PC-3 (cell line): ENCODE measurements around the gene NKPD1. TPM values are rescaled to one million over a fixed set of nuclear protein-coding genes. Genes with fewer than 3 reads are reported as not detected.

ENCODE experiments used
- ATAC-seq: fragments of 200-7000 bp; cut with Tn5 transposase; 2 replicates; pipeline ENCODE4 v1.9.1; 2020; ENCODE audit warnings: mild to moderate bottlenecking, moderate library complexity
- BruUV-seq: library from RNA; stranded (reverse); fragments of 400-500 nt; replicated peaks from 2 replicates; lab custom pipeline; 2021; lab: Mats Ljungman, UMichigan
- CTCF ChIA-PET: fragments of 300-600 bp; sonication (Branson Sonifier 250); formaldehyde crosslinking; loops from one replicate; lab custom pipeline; 2022; ENCODE audit warnings: antibody characterized with exemption; lab: Charles Lee
- POLR2A ChIA-PET: fragments of 300-600 bp; sonication (Branson Sonifier 250); formaldehyde crosslinking; loops from one replicate; lab custom pipeline; 2022; ENCODE audit warnings: antibody characterized with exemption; ENCODE audit not compliant: unreplicated experiment; lab: Charles Lee
- DNase-seq: peaks from one replicate; pipeline ENCODE4 v3.0.0-alpha.2; 2015
- H2AFZ ChIP-seq: fragments of 300-600 bp; sonication (generic); 2 replicates; pipeline ENCODE4 v1.6.0; 2016; ENCODE audit warnings: antibody characterized with exemption, low read length
- H3F3A ChIP-seq: fragments of 300-600 bp; sonication (generic); one replicate; pipeline ENCODE4 v1.6.0; 2017; ENCODE audit warnings: antibody characterized with exemption, low read length, control low read depth, mild to moderate bottlenecking; ENCODE audit not compliant: unreplicated experiment
- H3K27ac ChIP-seq: fragments of 300-600 bp; sonication (generic); 2 replicates; pipeline ENCODE4 v1.5.1; 2016; ENCODE audit warnings: mild to moderate bottlenecking, low read length
- H3K27me3 ChIP-seq: fragments of 300-600 bp; sonication (generic); 2 replicates; pipeline ENCODE4 v1.6.1; 2016; ENCODE audit warnings: low read length, mixed read lengths
- H3K36me3 ChIP-seq: fragments of 300-600 bp; sonication (generic); 2 replicates; pipeline ENCODE4 v1.6.1; 2016; ENCODE audit warnings: low read depth, mixed run types, low read length, mixed read lengths
- H3K4me1 ChIP-seq: fragments of 300-600 bp; sonication (generic); 2 replicates; pipeline ENCODE4 v1.5.1; 2016; ENCODE audit warnings: low read length; ENCODE audit not compliant: insufficient read depth
- H3K4me2 ChIP-seq: fragments of 300-600 bp; sonication (generic); 2 replicates; pipeline ENCODE4 v1.6.0; 2016; ENCODE audit warnings: low read length
- H3K4me3 ChIP-seq: fragments of 300-600 bp; sonication (generic); 2 replicates; pipeline ENCODE4 v1.5.1; 2016; ENCODE audit warnings: mild to moderate bottlenecking, low read length, mixed read lengths
- H3K79me2 ChIP-seq: fragments of 300-600 bp; sonication (generic); 2 replicates; pipeline ENCODE4 v1.6.1; 2017; ENCODE audit warnings: low read length, mixed read lengths
- H3K9ac ChIP-seq: fragments of 300-600 bp; sonication (generic); 2 replicates; pipeline ENCODE4 v1.6.0; 2016; ENCODE audit warnings: mild to moderate bottlenecking, low read length
- H3K9me2 ChIP-seq: fragments of 300-600 bp; sonication (generic); replicated peaks from 2 replicates; pipeline ENCODE4 v1.6.1; 2016; ENCODE audit warnings: mixed run types, low read length, mixed read lengths
- H3K9me3 ChIP-seq: fragments of 300-600 bp; sonication (generic); 2 replicates; pipeline ENCODE4 v1.6.1; 2016; ENCODE audit warnings: low read length, mixed read lengths
- H4K20me1 ChIP-seq: fragments of 300-600 bp; sonication (generic); 2 replicates; pipeline ENCODE4 v1.6.1; 2016; ENCODE audit warnings: low read length, mixed read lengths
- EZH2 ChIP-seq: fragments of 300-600 bp; sonication (generic); IDR thresholded peaks from one replicate; pipeline ENCODE4 v1.6.1; 2017; ENCODE audit warnings: antibody characterized with exemption, mild to moderate bottlenecking, low read length; ENCODE audit not compliant: unreplicated experiment
- EZH2phosphoT487 ChIP-seq: fragments of 300-600 bp; sonication (generic); IDR thresholded peaks from 2 replicates; pipeline ENCODE4 v1.6.1; 2018; ENCODE audit warnings: mild to moderate bottlenecking, antibody characterized with exemption, low read length, borderline replicate concordance
- intact Hi-C: fragments of 100-400 bp; cut with micrococcal nuclease; formaldehyde crosslinking; loops from 2 replicates; pipeline ENCODE4 v1.9.0; 2023
- total RNA-seq: library from RNA; depleted of rRNA; stranded (reverse); fragments of >200 nt; gene quantifications from 2 replicates; pipeline ENCODE4 v1.2.3, GENCODE V29; 2014
- TF ChIP-seq, protein P1 (sequence below): fragments of 300-600 bp; sonication (generic); conservative IDR thresholded peaks from 2 replicates; pipeline ENCODE4 v1.5.1; 2017; ENCODE audit warnings: antibody characterized with exemption, low read depth, mild to moderate bottlenecking, low read length

Gene NKPD1
- total RNA-seq, 1 experiment from 2014 or later, result 1.1 TPM

DNA sequence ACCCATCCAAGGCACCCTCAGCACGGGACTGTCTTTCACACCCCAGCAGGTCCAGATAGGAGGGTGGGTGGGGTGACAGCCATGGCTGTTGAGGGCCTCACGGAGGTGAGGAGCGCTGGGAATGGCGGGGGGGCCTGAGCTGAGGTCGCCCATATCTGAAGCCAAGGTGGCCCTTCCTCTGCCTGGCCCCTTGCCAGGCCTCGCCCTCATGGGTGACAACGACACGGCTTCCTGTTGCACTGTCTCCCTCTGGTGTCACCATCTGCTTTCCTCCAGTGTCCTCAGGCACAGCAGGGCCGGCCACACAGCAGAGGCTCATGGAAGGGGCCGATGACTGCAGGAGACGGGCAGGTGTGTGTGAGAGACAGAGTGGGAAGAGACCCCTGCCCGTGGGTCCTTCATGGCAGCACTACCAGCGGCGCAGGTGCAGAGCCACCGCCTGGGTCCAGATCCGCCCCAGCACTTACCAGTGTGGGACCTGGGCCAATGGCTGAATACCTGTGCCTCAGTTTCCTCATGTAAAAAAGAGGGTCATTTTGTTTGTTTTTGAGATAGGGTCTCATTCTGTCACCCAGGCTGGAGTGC lies 8.1 kb upstream of the NKPD1 start:
- intact Hi-C loops, result no loop called here
- POLR2A ChIA-PET, result no interaction called here
- Histone ChIP-seq H3F3A (no peaks in the 10 kb centered on the region), H3K4me1 (no peaks in the 10 kb centered on the region), H3K4me3 (no peak overlapping the region), H3K9me3 (no peaks in the 10 kb centered on the region), H3K9me2 (no peaks in the 10 kb centered on the region), H2AFZ (no peak overlapping the region), H3K79me2 (no peaks in the 10 kb centered on the region), H3K27me3 (no peaks in the 10 kb centered on the region), H3K9ac (no peak overlapping the region), H3K4me2 (no peak overlapping the region), H3K36me3 (no peaks in the 10 kb centered on the region), H4K20me1 (no peaks in the 10 kb centered on the region), H3K27ac (no peak overlapping the region)
- TF ChIP-seq, protein P1, sequence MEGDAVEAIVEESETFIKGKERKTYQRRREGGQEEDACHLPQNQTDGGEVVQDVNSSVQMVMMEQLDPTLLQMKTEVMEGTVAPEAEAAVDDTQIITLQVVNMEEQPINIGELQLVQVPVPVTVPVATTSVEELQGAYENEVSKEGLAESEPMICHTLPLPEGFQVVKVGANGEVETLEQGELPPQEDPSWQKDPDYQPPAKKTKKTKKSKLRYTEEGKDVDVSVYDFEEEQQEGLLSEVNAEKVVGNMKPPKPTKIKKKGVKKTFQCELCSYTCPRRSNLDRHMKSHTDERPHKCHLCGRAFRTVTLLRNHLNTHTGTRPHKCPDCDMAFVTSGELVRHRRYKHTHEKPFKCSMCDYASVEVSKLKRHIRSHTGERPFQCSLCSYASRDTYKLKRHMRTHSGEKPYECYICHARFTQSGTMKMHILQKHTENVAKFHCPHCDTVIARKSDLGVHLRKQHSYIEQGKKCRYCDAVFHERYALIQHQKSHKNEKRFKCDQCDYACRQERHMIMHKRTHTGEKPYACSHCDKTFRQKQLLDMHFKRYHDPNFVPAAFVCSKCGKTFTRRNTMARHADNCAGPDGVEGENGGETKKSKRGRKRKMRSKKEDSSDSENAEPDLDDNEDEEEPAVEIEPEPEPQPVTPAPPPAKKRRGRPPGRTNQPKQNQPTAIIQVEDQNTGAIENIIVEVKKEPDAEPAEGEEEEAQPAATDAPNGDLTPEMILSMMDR, result no peak
- TF ChIP-seq EZH2phosphoT487 (no peak), EZH2 (no peak)
- BruUV-seq, result no TSS peak
- CTCF ChIA-PET, result no interaction called here
- no peak for ATAC-seq
- DNase-seq, result no peak

DNA sequence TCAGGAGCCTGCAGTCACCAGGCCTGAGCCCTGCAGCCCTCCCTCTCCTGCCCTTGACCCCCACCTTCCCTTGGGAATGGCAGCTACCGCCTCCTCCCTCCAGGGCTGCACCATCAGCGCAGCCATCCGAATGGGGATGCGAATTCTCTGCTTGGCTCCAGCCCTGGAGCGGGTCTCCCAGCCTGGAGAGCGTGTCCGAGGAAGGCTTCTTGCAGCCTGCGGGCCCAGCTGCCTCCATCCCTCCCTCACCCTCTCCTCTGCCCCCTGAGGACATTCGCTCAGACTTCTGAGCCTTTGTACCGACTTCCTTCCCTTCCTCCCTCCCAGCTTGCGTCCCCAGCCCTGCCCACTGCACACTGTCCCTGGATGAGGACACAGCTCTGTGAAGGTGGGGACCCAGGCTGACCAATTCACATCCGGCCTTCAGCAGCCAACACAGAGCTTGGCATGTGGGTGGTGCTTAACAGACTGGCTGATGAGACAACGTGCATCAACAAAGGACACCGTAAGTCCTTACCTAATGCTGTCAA lies 6.0 kb upstream of the NKPD1 start:
- ATAC-seq, result no peak
- H3K27me3 ChIP-seq, result no peaks in the 10 kb centered on the region
- H3K79me2 ChIP-seq, result no peaks in the 10 kb centered on the region
- H3K9me3 ChIP-seq, result no peaks in the 10 kb centered on the region
- ChIA-PET POLR2A (no interaction called here), CTCF (no interaction called here)
- H3K4me3 ChIP-seq, result no peak overlapping the region
- H3F3A ChIP-seq, result no peaks in the 10 kb centered on the region
- no peaks in the 10 kb centered on the region for H3K36me3 ChIP-seq
- no peaks in the 10 kb centered on the region for H3K4me1 ChIP-seq
- no peak overlapping the region for H3K27ac ChIP-seq
- no peaks in the 10 kb centered on the region for H3K9me2 ChIP-seq
- TF ChIP-seq, protein P1, result no peak
- TF ChIP-seq EZH2 (no peak), EZH2phosphoT487 (no peak)
- no peaks in the 10 kb centered on the region for H4K20me1 ChIP-seq
- no peak overlapping the region for H3K4me2 ChIP-seq
- no peak for DNase-seq
- intact Hi-C loops, result no loop called here
- no peak overlapping the region for H2AFZ ChIP-seq
- H3K9ac ChIP-seq, result no peak overlapping the region
- BruUV-seq, result no TSS peak

DNA sequence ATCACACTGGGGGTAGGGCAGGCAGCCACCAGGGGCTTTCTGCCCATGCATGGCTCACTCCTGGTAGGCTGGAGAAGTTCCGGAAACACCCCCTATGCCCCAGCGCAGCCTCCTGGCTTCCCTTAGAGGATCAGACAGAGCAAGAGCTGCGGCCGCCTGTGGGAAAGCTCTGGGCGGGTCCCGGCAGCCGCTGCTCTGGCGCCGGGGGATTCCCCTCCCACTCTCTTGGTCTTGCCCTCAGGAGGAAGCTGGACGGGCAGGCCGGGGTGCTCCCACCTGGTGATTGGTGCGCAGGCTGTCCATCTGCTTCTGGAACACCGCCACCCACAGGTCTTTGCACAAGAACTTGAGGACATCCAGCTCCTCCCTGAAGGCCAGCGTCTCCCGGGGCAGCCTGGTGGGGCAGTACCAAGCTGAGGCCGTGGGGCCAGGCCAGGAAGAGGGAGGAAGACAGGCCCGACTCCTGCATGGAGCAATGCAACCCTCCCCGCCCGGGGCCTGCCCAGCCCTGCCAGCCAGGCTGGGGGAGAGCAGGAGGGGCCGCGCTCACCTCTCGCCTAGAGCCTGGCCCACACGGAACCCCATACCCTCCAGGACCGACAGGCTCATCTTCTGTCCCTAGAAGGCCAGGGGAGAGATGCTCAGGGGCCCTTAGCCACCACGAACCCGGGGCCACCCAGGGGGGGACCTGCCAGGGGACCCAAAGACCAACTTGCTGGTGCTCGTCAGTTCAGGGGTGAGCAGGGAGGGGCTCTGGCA lies 4.0 kb upstream of the NKPD1 start:
- Histone ChIP-seq H3K4me3 (no peak overlapping the region), H3K9me3 (no peaks in the 10 kb centered on the region), H3K79me2 (no peaks in the 10 kb centered on the region), H3K36me3 (no peaks in the 10 kb centered on the region), H3K9ac (no peak overlapping the region), H4K20me1 (no peaks in the 10 kb centered on the region), H3K9me2 (no peaks in the 10 kb centered on the region), H3K27ac (no peak overlapping the region), H3K4me2 (no peak overlapping the region), H3K27me3 (no peaks in the 10 kb centered on the region), H2AFZ (no peak overlapping the region), H3F3A (no peaks in the 10 kb centered on the region), H3K4me1 (peaks cover 11% of the 10 kb centered on the region)
- intact Hi-C loops, result loop anchor here (5.0 kb wide), 1 partner anchor 83 kb away; the partner anchor contains the start of gene EXOC3L2
- BruUV-seq, result no TSS peak
- no peak for DNase-seq
- no peak for ATAC-seq
- POLR2A ChIA-PET, result no interaction called here
- CTCF ChIA-PET, result no interaction called here
- no peak for TF ChIP-seq EZH2phosphoT487
- TF ChIP-seq, protein P1, result no peak
- no peak for TF ChIP-seq EZH2
